Neural cell (in vitro differentiated cells): ENCODE results near the gene RFC2. TPM values are rescaled to one million over a fixed set of nuclear protein-coding genes. Genes with fewer than 3 reads are reported as not detected.
A peak's percentile ranks its signal among the peaks of the same experiment; 100 is the strongest.

Experiments used
- H2AFZ ChIP-seq: fragments of 200-600, 300-800 bp; sonication (generic), shearing (Covaris generic); 2 replicates; pipeline ENCODE4 v1.6.0; 2014; ENCODE audit warnings: low read depth, mild to moderate bottlenecking, antibody characterized with exemption, low read length, moderate library complexity
- H3F3A ChIP-seq: fragments of 200-600 bp; shearing (Covaris generic); 2 replicates; pipeline ENCODE4 v1.6.1; 2016; ENCODE audit warnings: mild to moderate bottlenecking, moderate library complexity, mixed read lengths, antibody characterized with exemption, low read length; ENCODE audit not compliant: insufficient read depth, poor library complexity, severe bottlenecking
- H3K27ac ChIP-seq: fragments of 200-600, 300-800 bp; sonication (generic), shearing (Covaris generic); 2 replicates; pipeline ENCODE4 v1.5.1; 2014; ENCODE audit warnings: mild to moderate bottlenecking, low read length, moderate library complexity
- H3K27me3 ChIP-seq: fragments of 300-800, 200-600 bp; sonication (generic), shearing (Covaris generic); 2 replicates; pipeline ENCODE4 v1.6.0; 2014; ENCODE audit warnings: mild to moderate bottlenecking, low read depth, low read length, moderate library complexity; ENCODE audit not compliant: insufficient read depth
- H3K36me3 ChIP-seq: fragments of 300-800, 200-600 bp; sonication (generic), shearing (Covaris generic); 2 replicates; pipeline ENCODE4 v1.5.1; 2014; ENCODE audit warnings: mild to moderate bottlenecking, antibody characterized with exemption, low read length, moderate library complexity; ENCODE audit not compliant: insufficient read depth
- H3K4me2 ChIP-seq: fragments of 300-800, 200-600 bp; sonication (generic), shearing (Covaris generic); 2 replicates; pipeline ENCODE4 v1.6.0; 2014; ENCODE audit warnings: mild to moderate bottlenecking, low read length
- H3K4me3 ChIP-seq: fragments of 300-800, 200-600 bp; sonication (generic), shearing (Covaris generic); 2 replicates; pipeline ENCODE4 v1.5.1; 2014; ENCODE audit warnings: mild to moderate bottlenecking, low read length, moderate library complexity
- H3K79me2 ChIP-seq: fragments of 200-600 bp; shearing (Covaris generic); replicated peaks from 2 replicates; pipeline ENCODE4 v1.6.0; 2014; ENCODE audit warnings: mild to moderate bottlenecking, low read length, moderate library complexity; ENCODE audit not compliant: insufficient read depth
- H3K9ac ChIP-seq: fragments of 300-800, 200-600 bp; sonication (generic), shearing (Covaris generic); 2 replicates; pipeline ENCODE4 v1.6.1; 2016; ENCODE audit warnings: mild to moderate bottlenecking, low read length, mixed read lengths
- H3K9me2 ChIP-seq: fragments of 200-600 bp; shearing (Covaris generic); 2 replicates; pipeline ENCODE4 v1.6.1; 2016; ENCODE audit warnings: mild to moderate bottlenecking, low read length, mixed read lengths; ENCODE audit not compliant: insufficient read depth
- H3K9me3 ChIP-seq: fragments of 200-600, 300-800 bp; sonication (generic), shearing (Covaris generic); 2 replicates; pipeline ENCODE4 v1.6.1; 2016; ENCODE audit warnings: mild to moderate bottlenecking, mixed run types, low read length, moderate library complexity, mixed read lengths
- H4K20me1 ChIP-seq: fragments of 200-600 bp; shearing (Covaris generic); 2 replicates; pipeline ENCODE4 v1.6.1; 2016; ENCODE audit warnings: mild to moderate bottlenecking, mixed run types; ENCODE audit not compliant: insufficient read depth
- CTCF ChIP-seq: fragments of 450-650 bp; IDR thresholded peaks from 2 replicates; pipeline ENCODE4 v1.5.1; 2014; ENCODE audit warnings: antibody characterized with exemption, mild to moderate bottlenecking, moderate library complexity; ENCODE audit not compliant: poor library complexity, severe bottlenecking
- EP300 ChIP-seq: fragments of 450-650 bp; conservative IDR thresholded peaks from 2 replicates; pipeline ENCODE4 v1.6.1; 2014; ENCODE audit warnings: antibody characterized with exemption, mild to moderate bottlenecking, moderate library complexity; ENCODE audit not compliant: poor library complexity, severe bottlenecking
- EZH2 ChIP-seq: fragments of 200-600, 300-800 bp; shearing (Covaris generic), sonication (generic); IDR thresholded peaks from 2 replicates; pipeline ENCODE4 v1.6.1; 2014; ENCODE audit warnings: antibody characterized with exemption, low read length, borderline replicate concordance, mild to moderate bottlenecking; ENCODE audit not compliant: insufficient read depth, poor library complexity, severe bottlenecking
- MXI1 ChIP-seq: fragments of 450-650 bp; conservative IDR thresholded peaks from 2 replicates; pipeline ENCODE4 v1.6.1; 2014; ENCODE audit warnings: antibody characterized with exemption, mild to moderate bottlenecking; ENCODE audit not compliant: poor library complexity, severe bottlenecking
- POLR2AphosphoS5 ChIP-seq: IDR thresholded peaks from 2 replicates; pipeline ENCODE4 v1.6.1; 2012
- RAD21 ChIP-seq: fragments of 450-650 bp; conservative IDR thresholded peaks from 2 replicates; pipeline ENCODE4 v1.6.1; 2014; ENCODE audit warnings: antibody characterized with exemption, mild to moderate bottlenecking, moderate library complexity
- REST ChIP-seq: IDR thresholded peaks from 2 replicates; pipeline ENCODE4 v1.6.1; 2012; ENCODE audit warnings: borderline replicate concordance
- SMC3 ChIP-seq: fragments of 450-650 bp; conservative IDR thresholded peaks from 2 replicates; pipeline ENCODE4 v1.6.1; 2014; ENCODE audit warnings: antibody characterized with exemption, mild to moderate bottlenecking, moderate library complexity; ENCODE audit not compliant: poor library complexity
- TAF1 ChIP-seq: IDR thresholded peaks from 2 replicates; pipeline ENCODE4 v1.6.1; 2012; ENCODE audit warnings: low read depth
- polyA plus RNA-seq: library from polyadenylated mRNA; depleted of rRNA; stranded (reverse); fragments of >200 nt; gene quantifications from 2 replicates; pipeline ENCODE4 v1.2.3, GENCODE V29; 2014

Gene RFC2
- polyA plus RNA-seq, 1 donor from 2014 or later: 20.9 TPM

GRCh38 chr7:74291535-74291934 lies 37.3 kb upstream of the RFC2 start:
- H3F3A ChIP-seq: no peaks in the 10 kb centered on the region
- peaks cover 72% of the 10 kb centered on the region for H3K79me2 ChIP-seq
- H3K4me3 ChIP-seq: peak overlapping the region; percentile 98
- H4K20me1 ChIP-seq: peaks cover 26% of the 10 kb centered on the region
- no peaks in the 10 kb centered on the region for H3K36me3 ChIP-seq
- H3K9me2 ChIP-seq: no peaks in the 10 kb centered on the region
- H3K9me3 ChIP-seq: no peaks in the 10 kb centered on the region
- peak overlapping the region; percentile 93 for H3K9ac ChIP-seq
- H3K4me2 ChIP-seq: peak overlapping the region; percentile 99
- no peaks in the 10 kb centered on the region for H3K27me3 ChIP-seq
- no peak for TF ChIP-seq POLR2AphosphoS5
- no peak for TF ChIP-seq RAD21
- TF ChIP-seq MXI1: no peak
- no peak for TF ChIP-seq REST
- no peak for TF ChIP-seq CTCF
- TF ChIP-seq SMC3: no peak
- no peak for TF ChIP-seq TAF1
- TF ChIP-seq EP300: no peak
- no peak for TF ChIP-seq EZH2
- H2AFZ ChIP-seq: no peak overlapping the region
- H3K27ac ChIP-seq: no peak overlapping the region

- H3K4me3 ChIP-seq: peak overlapping the region; percentile 98
- no peak overlapping the region for H2AFZ ChIP-seq
- H3K9me3 ChIP-seq: no peaks in the 10 kb centered on the region
- H3K4me2 ChIP-seq: peak overlapping the region; percentile 99
- H3K9me2 ChIP-seq: no peaks in the 10 kb centered on the region
- H3K79me2 ChIP-seq: peaks cover 70% of the 10 kb centered on the region
- peaks cover 26% of the 10 kb centered on the region for H4K20me1 ChIP-seq
- H3K27me3 ChIP-seq: no peaks in the 10 kb centered on the region
- peak overlapping the region; percentile 93 for H3K9ac ChIP-seq
- H3F3A ChIP-seq: no peaks in the 10 kb centered on the region
- no peaks in the 10 kb centered on the region for H3K36me3 ChIP-seq
- peak overlapping the region; percentile 71 for H3K27ac ChIP-seq
- TF ChIP-seq MXI1: no peak
- TF ChIP-seq REST: no peak
- TF ChIP-seq SMC3: no peak
- no peak for TF ChIP-seq POLR2AphosphoS5
- TF ChIP-seq CTCF: no peak
- TF ChIP-seq EZH2: no peak
Observed at GRCh38 chr7:74290981-74291441, 36.8 kb upstream of the RFC2 start.
